ENCODE measurements around the gene UBE2D2. TPM values are rescaled to one million over a fixed set of nuclear protein-coding genes. Genes with fewer than 3 reads are reported as not detected.

Gene UBE2D2
- total RNA-seq, 6 donors from 2014 or later = 61.8 to 106 (median 86.7) TPM

GRCh38 chr5:139571543-139571942 lies 10.4 kb downstream of the UBE2D2 start:
- H3K9me3 ChIP-seq = no peaks in the 10 kb centered on the region
- ATAC-seq (ENCODE audit: low FRiP score in 2 of 2) = no peak
- H3K4me1 ChIP-seq = peaks cover 32 to 89% (median 53%) of the 10 kb centered on the region in 4 donors
- TF ChIP-seq, protein P1, sequence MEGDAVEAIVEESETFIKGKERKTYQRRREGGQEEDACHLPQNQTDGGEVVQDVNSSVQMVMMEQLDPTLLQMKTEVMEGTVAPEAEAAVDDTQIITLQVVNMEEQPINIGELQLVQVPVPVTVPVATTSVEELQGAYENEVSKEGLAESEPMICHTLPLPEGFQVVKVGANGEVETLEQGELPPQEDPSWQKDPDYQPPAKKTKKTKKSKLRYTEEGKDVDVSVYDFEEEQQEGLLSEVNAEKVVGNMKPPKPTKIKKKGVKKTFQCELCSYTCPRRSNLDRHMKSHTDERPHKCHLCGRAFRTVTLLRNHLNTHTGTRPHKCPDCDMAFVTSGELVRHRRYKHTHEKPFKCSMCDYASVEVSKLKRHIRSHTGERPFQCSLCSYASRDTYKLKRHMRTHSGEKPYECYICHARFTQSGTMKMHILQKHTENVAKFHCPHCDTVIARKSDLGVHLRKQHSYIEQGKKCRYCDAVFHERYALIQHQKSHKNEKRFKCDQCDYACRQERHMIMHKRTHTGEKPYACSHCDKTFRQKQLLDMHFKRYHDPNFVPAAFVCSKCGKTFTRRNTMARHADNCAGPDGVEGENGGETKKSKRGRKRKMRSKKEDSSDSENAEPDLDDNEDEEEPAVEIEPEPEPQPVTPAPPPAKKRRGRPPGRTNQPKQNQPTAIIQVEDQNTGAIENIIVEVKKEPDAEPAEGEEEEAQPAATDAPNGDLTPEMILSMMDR (IDR thresholded peaks at IDR 0.05) = no peak
- TF ChIP-seq EP300 (IDR thresholded peaks at IDR 0.05) (no peak), POLR2AphosphoS5 (IDR thresholded peaks at IDR 0.05) (no peak), POLR2A (IDR thresholded peaks at IDR 0.05) (no peak)
- 44 to 48% methylated on average over 3 of the region's 3 CpGs for WGBS, 2 donors
- peak overlapping the region in 2 of 4 donors; percentile 10 to 34 for H3K27ac ChIP-seq
- no peak overlapping the region for H3K4me3 ChIP-seq
- peaks cover 0 to 21% (median 2%) of the 10 kb centered on the region in 4 donors for H3K36me3 ChIP-seq
- no peak for DNase-seq
- H3K27me3 ChIP-seq = no peaks in the 10 kb centered on the region

DNA sequence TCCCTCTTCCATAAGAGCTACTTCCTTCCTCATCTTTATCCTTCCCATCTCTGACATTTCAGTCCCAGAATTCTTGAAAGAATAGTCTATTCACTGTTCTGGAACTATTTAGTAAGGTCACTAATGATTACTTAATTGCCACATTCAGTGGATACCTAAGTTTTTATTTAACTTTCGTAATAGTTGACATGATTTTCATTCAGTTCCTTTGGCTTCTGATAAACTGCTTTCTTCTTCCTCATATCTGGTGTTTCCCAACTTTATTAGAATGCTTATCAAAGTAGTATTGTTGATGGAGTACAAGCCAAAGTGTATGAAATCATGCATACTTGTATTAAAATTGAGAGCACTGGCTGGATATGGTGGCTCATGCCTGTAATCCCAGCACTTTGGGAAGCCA lies 10.8 kb downstream of the UBE2D2 start:
- no peaks in the 10 kb centered on the region for H3K9me3 ChIP-seq
- no peaks in the 10 kb centered on the region for H3K27me3 ChIP-seq
- H3K27ac ChIP-seq = peak overlapping the region in 2 of 4 donors; percentile 23 to 34
- peaks cover 27 to 85% (median 49%) of the 10 kb centered on the region in 4 donors for H3K4me1 ChIP-seq
- DNase-seq (no peak), ATAC-seq (ENCODE audit: low FRiP score in 2 of 2) (no peak)
- WGBS, 2 donors = 51 to 55% methylated on average over 1 of the region's 1 CpG
- peaks cover 0 to 21% (median 2%) of the 10 kb centered on the region in 4 donors for H3K36me3 ChIP-seq
- H3K4me3 ChIP-seq = no peak overlapping the region
- TF ChIP-seq, protein P1 (IDR thresholded peaks at IDR 0.05) = no peak
- TF ChIP-seq POLR2A (IDR thresholded peaks at IDR 0.05) = no peak
- no peak for TF ChIP-seq POLR2AphosphoS5 (IDR thresholded peaks at IDR 0.05)
- no peak for TF ChIP-seq EP300 (IDR thresholded peaks at IDR 0.05)

- Histone ChIP-seq H3K9me3 (no peaks in the 10 kb centered on the region), H3K27me3 (no peaks in the 10 kb centered on the region), H3K36me3 (peaks cover 0 to 16% (median 2%) of the 10 kb centered on the region in 4 donors), H3K27ac (no peak overlapping the region), H3K4me3 (no peak overlapping the region), H3K4me1 (peaks cover 20 to 76% (median 57%) of the 10 kb centered on the region in 4 donors)
- TF ChIP-seq, protein P1 (IDR thresholded peaks at IDR 0.05) = peak in 4 of 6 experiments; percentile 25 to 34 (median 28)
- no peak for TF ChIP-seq POLR2AphosphoS5 (IDR thresholded peaks at IDR 0.05)
- ATAC-seq (ENCODE audit: low FRiP score in 2 of 2) = peak in 1 of 2 donors; percentile 50
- WGBS, 2 donors = 69 to 71% methylated on average over 4 of the region's 4 CpGs
- no peak for DNase-seq
Measured at GRCh38 chr5:139574641-139575312, 13.6 kb downstream of the UBE2D2 start.

GRCh38 chr5:139575313-139575646 lies 14.1 kb downstream of the UBE2D2 start:
- DNase-seq (no peak), ATAC-seq (ENCODE audit: low FRiP score in 2 of 2) (no peak)
- Histone ChIP-seq H3K4me3 (no peak overlapping the region), H3K36me3 (peaks cover 0 to 11% (median under 1%) of the 10 kb centered on the region in 4 donors), H3K27me3 (no peaks in the 10 kb centered on the region), H3K27ac (no peak overlapping the region), H3K4me1 (peaks cover 19 to 71% (median 55%) of the 10 kb centered on the region in 4 donors), H3K9me3 (no peaks in the 10 kb centered on the region)
- TF ChIP-seq POLR2A (IDR thresholded peaks at IDR 0.05) = no peak
- TF ChIP-seq EP300 (IDR thresholded peaks at IDR 0.05) = no peak
- TF ChIP-seq, protein P1 (IDR thresholded peaks at IDR 0.05) = peak in 1 of 6 experiments; percentile 4
- 74 to 75% methylated on average over 2 of the region's 2 CpGs for WGBS, 2 donors

- 69 to 90% methylated on average over 4 of the region's 4 CpGs for WGBS, 2 donors
- ATAC-seq (ENCODE audit: low FRiP score in 2 of 2) (no peak), DNase-seq (no peak)
- TF ChIP-seq EP300 (IDR thresholded peaks at IDR 0.05) (no peak), POLR2A (IDR thresholded peaks at IDR 0.05) (no peak), POLR2AphosphoS5 (IDR thresholded peaks at IDR 0.05) (no peak)
- TF ChIP-seq, protein P1 (IDR thresholded peaks at IDR 0.05) = no peak
- Histone ChIP-seq H3K27me3 (no peaks in the 10 kb centered on the region), H3K9me3 (no peaks in the 10 kb centered on the region), H3K4me3 (no peak overlapping the region), H3K36me3 (peaks cover 0 to 10% (median 0%) of the 10 kb centered on the region in 4 donors), H3K27ac (no peak overlapping the region), H3K4me1 (peaks cover 19 to 66% (median 53%) of the 10 kb centered on the region in 4 donors)
Measured at GRCh38 chr5:139575751-139576150, 14.6 kb downstream of the UBE2D2 start.

All from upper lobe of left lung (tissue), 6 donors.